ENCODE measurements around the gene SHPK.
"Not testable (repeated sequence)": the region's sequence is repeated elsewhere in the genome, so short reads cannot be mapped to it uniquely, and the experiment has no call there.

SHPK gene

DNA sequence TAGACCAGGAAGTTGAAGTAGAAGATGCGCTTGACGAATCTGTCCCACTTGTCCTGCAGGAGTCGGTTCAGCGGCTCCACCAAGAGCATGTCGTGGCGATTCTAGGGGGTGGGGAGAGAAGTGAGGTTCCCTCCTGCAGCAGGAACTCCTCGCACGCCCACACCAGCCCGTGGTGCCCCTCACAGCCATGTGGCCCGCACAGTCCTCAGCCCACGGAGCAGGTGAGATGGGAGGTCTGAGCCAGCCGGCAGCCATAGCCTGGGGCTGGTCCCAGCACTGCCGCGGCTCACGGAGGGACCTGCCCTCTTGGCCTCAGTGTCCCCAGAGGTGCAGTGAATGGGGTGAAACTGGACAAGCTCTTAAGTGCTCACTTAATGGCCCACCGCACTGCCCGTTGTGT is 50.2 kb downstream of the SHPK start:
- DNase-seq = no peak

DNA sequence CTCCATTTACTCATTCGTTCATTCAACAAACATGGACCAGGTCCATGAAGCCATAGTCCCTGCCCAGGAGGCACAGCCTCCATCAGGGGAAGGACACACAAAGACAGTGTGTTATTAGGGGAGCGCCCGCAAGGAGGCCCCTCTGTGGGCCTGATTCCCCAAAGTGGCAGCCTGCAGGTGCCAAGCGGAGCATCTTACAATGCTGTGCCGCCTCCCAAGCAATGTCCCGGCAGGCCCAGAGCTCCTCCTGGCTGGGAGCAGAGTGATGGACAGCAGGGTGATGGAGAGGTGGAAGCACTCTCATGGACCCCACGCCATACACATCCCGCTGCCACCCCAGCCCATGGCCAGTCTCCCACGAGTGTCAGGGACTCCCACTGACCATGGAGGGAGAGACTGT is 52.6 kb downstream of the SHPK start:
- no peak for DNase-seq

DNA sequence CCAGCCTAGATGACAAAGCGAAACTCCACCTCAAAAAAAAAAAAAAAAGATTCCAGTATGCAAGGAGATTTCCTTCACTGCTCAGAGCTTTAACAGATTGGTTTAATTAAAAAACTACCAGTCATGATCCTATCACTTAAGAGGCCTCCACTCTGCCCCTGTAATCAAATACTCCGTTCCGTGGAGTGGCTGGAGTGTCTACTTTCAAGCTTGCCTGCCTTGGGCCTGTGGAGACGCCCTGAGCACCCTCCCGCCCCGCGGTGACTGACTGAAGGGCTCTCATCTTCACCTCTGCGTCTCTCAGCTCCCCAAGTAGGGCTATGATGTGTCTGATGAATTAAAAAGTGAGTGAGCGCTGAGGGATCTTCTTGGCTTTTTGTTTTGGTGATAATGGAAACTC is 53.1 kb downstream of the SHPK start:
- no peak for DNase-seq

DNA sequence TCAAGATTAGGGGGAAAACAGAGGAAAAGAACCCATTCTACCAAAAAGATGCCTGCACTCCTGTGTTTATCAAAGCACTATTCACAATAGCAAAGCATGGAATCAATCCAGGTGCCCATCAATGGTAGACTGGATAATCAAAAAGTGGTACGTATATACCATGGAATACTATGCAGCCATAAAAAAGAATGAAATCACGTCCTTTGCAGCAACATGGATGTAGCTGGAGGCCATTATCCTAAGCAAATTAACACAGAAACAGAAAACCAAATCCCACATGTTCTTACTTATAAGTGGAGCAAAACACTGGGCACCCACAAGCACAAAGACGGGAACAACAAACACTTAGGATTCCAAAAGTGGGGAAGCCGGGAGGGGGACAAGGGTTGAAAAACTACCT is 57.4 kb downstream of the SHPK start:
- not testable (repeated sequence) for DNase-seq

DNA sequence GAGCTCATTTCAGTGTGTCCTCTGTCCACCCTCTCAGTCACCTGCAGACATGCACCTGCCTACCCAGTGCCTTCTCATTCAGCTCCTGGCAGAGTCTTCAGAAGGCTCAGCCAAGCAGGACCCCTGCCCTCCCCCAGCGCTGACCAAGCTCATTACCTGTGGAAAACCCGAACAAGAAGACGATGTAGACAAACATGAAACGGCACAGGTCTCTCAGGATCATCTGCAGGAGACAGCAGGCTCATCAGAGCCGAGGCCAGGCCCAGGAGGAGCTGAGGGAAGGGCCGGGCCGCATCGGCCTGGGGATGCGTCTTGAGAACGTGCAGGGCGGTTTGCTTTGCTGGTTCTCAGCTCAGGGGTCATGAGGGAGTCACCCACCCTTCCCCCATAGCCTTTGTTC is 59.1 kb downstream of the SHPK start:
- no peak for DNase-seq

DNA sequence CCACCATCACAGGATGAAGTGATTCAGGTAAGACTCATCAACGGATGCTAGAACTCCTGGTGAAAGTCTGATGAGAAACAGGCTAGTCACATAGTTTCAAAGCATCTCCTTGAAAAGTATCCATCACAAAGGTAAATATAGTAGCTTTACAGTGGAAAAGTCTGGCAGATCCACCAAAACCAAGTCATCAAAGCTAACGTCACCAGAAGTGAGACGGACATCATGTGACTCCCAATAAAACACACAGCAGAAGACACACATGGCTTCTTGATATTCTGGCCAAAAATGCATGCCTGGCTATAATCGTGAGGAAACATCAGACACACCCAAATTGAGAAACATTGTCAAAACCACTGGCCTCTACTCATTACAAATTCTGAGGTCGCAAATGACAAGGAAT is 60.5 kb downstream of the SHPK start:
- no peak for DNase-seq

DNA sequence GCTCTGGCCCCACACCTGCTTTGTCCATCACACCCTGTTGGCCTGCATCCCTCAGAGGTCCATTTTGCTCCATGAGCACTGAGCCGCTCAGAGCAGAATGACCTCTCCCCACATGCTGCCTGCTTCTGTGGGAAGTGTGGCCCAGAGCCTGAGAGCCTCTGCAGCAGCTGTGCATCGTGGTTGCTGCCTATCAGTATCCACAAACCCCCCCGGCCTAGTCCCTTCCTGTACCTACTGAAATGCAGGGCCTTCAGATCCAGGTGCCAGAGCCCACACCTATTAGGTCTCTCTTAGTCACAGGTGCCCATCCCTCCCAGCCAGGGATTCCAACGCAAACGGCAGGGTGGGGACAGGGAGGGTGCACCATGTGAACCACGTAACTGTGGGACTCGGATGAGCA is 61.8 kb downstream of the SHPK start:
- DNase-seq = no peak

DNA sequence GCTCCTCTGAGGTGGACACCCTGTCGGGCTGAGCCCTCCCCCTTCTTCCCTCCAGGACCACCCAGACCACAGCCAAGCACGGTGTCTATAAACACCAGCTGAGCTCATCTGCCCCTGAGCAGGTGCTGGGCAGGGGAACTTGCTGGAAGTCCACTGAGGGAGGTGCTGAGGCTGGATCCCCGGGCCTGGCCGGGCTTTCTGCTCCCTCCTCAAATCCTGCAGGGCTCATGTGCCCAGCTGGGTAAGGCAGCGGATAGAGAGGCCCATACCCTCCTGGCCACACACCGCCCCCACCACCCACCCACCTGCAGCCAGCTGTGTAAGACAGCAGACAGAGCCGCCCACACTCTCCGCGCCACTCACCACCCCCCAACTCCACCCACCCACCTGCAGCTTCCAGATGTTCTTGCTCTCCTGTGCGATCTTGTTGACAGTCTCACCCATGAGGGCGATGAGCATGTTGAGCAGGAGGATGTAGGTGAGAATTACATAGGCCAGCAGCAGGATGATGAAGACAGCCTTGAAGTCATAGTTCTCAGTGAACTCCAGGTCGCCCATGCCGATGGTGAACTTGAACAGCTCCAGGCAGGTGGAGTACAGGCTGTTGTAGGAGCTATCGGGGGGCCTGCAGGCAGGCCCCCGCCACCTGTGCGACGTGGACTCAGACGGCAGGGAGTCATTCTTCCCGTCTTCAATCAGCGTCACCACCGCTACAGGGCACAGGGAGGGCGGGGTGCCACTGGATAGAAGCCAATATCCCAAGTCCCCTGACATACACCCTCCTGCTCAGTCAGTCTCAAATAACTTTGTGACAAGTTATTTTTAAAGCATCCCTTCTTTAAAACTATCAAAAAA is 62.6 kb downstream of the SHPK start:
- DNase-seq = no peak

DNA sequence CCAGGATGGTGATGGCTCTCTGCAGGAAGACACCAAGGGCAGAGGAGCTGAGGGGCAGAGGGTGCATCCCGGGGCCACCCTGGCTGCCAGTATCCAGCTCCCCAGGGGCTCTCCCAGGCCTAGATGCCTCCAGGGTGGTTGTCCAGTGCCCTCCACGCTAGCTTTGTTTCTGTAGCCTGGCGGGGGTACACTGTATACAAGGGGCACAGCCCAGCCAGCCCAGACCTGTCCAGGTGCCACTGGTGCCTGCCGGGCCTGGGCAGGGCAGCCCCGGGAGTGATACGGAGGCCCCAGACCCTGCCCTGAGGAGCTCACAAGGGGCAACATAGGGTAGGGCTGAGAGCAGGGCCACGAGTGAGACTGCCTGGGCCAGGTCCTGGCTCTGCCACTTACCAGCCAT is 63.8 kb downstream of the SHPK start:
- no peak for DNase-seq

DNA sequence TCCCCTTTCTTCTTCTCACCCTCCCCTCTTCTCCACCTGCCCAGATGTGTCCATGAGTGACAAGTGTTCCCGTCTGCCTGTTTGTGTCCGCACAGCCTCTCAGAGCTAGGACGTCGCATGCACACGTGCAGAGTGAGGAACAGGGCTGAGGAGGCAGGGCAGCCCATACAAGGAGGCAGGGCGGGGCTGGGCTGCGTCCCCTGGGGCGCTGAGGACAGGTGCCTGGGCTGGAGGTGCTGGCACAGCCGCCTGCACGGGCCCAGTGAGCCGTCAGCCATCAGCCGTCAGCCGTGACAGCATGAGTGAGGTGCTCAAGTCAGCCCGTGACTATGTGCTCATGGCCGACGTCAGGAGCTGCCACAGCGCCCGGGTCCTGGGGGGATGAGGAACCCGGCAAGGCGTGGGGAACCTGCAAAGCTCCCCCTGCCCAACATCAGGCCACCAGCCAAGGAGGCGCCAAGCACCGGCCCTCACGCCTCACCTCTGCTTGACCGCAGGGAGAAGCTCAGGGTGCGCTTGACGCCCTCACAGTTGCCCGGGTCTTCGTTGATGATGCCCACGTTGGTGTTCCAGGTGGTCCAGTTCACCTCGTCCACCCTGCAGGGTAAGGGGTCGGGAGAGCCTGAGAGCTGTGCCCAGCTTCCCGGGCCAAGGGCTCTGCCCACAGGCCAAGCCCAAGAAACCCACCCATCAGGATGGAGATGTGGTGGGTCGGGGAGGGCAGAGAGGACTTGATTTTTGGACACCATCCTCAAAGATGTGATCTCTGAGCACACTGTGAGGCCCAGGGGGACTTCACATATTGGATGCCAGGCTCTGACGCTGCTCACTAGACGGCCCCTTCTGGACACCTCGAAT is 64.8 kb downstream of the SHPK start:
- DNase-seq = no peak

DNA sequence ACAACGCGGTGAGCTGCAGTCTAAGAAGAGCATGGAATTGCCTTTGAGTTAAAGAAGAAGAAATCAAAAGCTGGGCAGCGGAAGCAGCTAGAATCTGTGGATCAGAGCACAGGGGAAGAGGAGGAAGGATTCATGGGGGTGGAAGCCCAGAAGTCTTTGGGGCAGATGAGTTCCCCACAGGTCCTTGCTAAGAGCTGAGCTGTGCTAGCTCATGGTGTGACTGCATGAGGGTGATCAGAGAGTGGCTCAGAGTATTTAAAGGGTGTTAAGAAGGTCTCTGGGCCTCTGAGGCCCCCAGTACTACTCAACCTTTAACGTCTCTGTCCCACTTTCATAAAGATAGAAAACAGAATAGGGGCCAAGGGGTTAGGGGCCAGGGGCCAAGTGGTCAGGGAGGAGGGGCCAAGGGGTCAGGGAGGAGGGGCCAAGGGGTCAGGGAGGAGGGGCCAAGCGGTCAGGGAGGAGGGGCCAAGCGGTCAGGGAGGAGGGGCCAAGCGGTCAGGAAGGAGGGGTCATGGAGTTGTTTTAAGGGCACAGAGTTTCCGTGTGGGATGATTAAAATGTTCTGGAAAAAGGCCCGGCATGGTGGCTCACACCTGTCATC is 66.4 kb downstream of the SHPK start:
- no peak for DNase-seq

DNA sequence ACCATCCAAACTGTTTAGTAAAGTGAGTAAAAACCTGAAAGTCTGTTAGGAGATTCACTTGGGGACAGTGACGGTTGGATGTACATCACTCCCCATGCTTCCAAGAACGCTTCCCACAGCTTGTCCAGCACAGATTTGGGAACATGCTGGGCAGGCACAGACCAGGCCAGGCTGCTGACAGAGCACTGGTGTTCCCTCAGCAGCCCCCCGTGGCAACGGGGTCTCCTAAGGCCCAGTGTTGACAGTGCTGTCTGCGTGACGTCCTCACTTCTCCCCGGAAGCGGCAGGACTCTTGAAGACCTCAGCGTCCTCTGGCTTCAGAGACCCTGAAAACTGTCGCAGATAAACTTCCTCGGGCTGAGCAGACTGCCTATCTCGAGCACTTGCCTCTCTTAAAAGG is 69.5 kb downstream of the SHPK start:
- no peak for DNase-seq

DNA sequence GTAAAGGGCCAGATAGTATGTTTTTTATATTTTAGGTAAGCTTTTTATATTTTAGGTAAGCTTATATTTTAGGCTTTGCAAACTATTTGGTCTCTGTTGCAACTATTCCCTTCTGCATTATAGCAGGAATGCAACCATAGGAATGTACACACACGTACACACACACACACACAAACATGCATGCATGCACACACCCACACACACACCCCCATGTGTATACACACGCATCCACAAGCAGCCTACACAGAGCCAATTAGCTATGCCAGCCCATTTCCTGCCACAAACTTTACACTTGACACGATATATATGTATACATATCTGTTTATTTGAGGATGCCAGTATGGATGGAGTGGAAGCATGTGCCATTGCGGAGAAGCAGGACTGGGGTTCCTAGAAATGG is 70.9 kb downstream of the SHPK start:
- DNase-seq = no peak

DNA sequence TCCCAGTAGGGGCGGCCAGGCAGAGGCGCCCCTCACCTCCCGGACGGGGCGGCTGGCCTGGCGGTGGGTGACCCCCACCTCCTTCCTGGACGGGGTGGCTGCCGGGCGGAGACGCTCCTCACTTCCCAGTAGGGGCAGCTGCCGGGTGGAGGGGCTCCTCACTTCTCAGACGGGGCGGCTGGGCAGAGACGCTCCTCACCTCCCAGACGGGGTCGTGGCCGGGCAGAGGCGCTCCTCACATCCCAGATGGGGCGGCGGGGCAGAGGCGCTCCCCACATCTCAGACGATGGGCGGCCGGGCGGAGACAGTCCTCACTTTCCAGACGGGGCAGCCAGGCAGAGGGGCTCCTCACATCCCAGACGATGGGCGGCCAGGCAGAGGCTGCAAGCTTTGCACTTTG is 71.8 kb downstream of the SHPK start:
- not testable (repeated sequence) for DNase-seq

DNA sequence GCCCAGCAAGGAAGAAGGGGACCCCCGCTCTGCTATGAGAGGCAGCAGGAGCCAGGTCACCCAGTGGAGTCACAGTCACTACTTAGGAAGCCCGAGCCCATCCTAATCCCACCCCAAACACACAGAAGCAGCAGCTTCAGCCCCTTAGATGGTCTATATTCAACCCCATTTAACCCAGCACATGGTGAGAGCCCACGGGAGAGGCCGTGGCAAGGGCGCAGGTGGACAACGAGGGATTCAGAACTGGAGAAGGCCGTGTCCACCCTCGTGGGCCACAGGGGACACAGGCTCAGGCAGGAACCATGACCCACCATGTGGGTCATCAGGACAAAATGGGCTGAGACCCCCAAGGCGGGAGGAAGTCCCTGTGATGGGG is 76.8 kb downstream of the SHPK start:
- no peak for DNase-seq

DNA sequence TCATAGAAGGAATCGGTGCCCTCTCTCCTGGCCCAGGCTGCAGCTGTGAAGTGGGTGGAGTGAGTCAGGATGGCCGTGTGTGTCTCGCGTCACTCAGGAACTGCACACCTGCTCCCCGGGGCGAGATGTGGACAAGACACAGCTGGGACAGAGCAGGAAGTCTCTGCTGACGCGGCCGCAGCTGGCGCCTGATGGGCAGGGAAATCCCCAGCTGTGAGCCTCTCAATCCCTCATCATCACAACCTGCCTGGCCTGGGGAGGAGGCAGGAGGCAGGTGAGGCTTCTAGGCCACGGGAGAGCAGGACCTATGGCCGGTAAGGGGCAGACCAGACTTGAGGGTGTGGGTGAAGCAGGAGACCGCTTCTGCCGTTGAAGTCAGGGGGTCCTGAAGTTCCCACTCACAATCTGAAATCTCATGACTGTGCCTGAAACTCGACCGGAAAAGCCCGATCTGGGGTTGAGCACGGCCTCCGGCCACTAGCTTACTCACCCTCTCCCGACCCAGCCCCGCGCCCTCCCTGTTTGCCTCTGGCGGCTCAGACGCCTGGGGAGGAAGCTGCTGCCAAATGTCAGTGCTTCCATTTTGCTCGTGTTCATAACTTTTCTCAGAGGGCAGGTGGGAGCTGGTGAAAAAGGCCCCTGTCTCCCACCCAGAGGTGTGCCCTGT is 77.3 kb downstream of the SHPK start:
- DNase-seq = peak; percentile 51

Data from CD4-positive, alpha-beta T cell treated with Interleukin-12 subunit alpha and Interleukin-12 subunit beta, for 1 hour (primary cell).